Activated T-cell treated with anti-CD3 and anti-CD28 coated beads for 1 hour (primary cell): ENCODE measurements around the gene COPS2.
"Not testable (repeated sequence)": the region's sequence is repeated elsewhere in the genome, so short reads cannot be mapped to it uniquely, and the experiment has no call there.

Experiments
- DNase-seq: peaks from one replicate; pipeline ENCODE4 v3.0.0-alpha.2; 2020; ENCODE audit warnings: low read depth

COPS2 gene

GRCh38 chr15:49155110-49155833 is at the start of gene COPS2:
TSS of gene COPS2 (minus strand) at chr15:49155599. CDS start at chr15:49155578, 21 bp downstream.
- peak; percentile 85 for DNase-seq

GRCh38 chr15:49200347-49200746 is 44.9 kb upstream of the COPS2 start:
- DNase-seq, result no peak

- no peak for DNase-seq
These were observed 44.3 kb upstream of the COPS2 start for GRCh38 chr15:49199666-49200065.

GRCh38 chr15:49196856-49197255 is 41.5 kb upstream of the COPS2 start:
- DNase-seq, result no peak

- DNase-seq, result no peak
These were observed 36.5 kb upstream of the COPS2 start for GRCh38 chr15:49191892-49192291.

- no peak for DNase-seq
These were observed 35.2 kb upstream of the COPS2 start for GRCh38 chr15:49190586-49190985.

GRCh38 chr15:49189631-49190030 is 34.2 kb upstream of the COPS2 start:
- no peak for DNase-seq

- no peak for DNase-seq
These were observed 33.5 kb upstream of the COPS2 start for GRCh38 chr15:49188933-49189332.

GRCh38 chr15:49187549-49188245 is 32.3 kb upstream of the COPS2 start:
- no peak for DNase-seq

GRCh38 chr15:49185473-49185872 is 30.1 kb upstream of the COPS2 start:
- no peak for DNase-seq

GRCh38 chr15:49183741-49184140 is 28.3 kb upstream of the COPS2 start:
- not testable (repeated sequence) for DNase-seq

- no peak for DNase-seq
These were observed 26.7 kb upstream of the COPS2 start for GRCh38 chr15:49182128-49182527.

GRCh38 chr15:49179433-49180190 is 24.2 kb upstream of the COPS2 start:
- DNase-seq, result no peak

- DNase-seq, result no peak
These were observed 23.1 kb upstream of the COPS2 start for GRCh38 chr15:49178497-49178896.

GRCh38 chr15:49175582-49176397 is 20.4 kb upstream of the COPS2 start:
- not testable (repeated sequence) for DNase-seq

GRCh38 chr15:49174902-49175301 is 19.5 kb upstream of the COPS2 start:
- no peak for DNase-seq

- no peak for DNase-seq
These were observed 16.4 kb upstream of the COPS2 start for GRCh38 chr15:49171790-49172189.

- DNase-seq, result peak; percentile 57
These were observed 14.6 kb upstream of the COPS2 start, which contains the start of gene GALK2 for GRCh38 chr15:49169880-49170597. TSS of gene GALK2 (plus strand) at chr15:49170247. CDS start at chr15:49170323, 76 bp downstream.

- DNase-seq, result no peak
These were observed 12.6 kb upstream of the COPS2 start for GRCh38 chr15:49168016-49168415.

- no peak for DNase-seq
These were observed 9.5 kb upstream of the COPS2 start for GRCh38 chr15:49164865-49165264.

- no peak for DNase-seq
These were observed 8.3 kb upstream of the COPS2 start for GRCh38 chr15:49163678-49164077.
